OCI-M1 (cell line): ENCODE measurements around the gene MEGF8.

Source experiments
- DNase-seq: peaks from one replicate; lab custom pipeline; 2025; lab: John Stamatoyannopoulos, UW

MEGF8 gene

DNA sequence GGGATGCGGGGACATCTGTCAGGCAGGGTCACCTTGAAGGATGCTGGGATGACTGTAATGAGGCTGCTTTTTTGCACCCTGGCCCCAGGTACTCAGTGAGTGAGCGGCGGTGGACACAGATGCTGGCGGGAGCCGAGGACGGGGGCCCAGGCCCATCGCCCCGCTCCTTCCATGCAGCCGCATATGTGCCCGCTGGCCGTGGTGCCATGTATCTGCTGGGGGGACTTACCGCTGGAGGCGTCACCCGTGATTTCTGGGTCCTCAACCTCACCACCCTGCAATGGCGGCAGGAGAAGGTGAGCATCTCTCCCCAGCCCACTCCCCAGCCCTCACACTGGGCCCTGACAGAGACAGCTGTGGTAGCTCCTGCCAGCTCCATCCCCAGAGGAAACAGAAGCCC, 31.3 kb downstream of the MEGF8 start:
- DNase-seq, result no peak

- no peak for DNase-seq
Observed at GRCh38 chr19:42357290-42357689, 31.9 kb downstream of the MEGF8 start.

GRCh38 chr19:42360787-42361544, 35.5 kb downstream of the MEGF8 start:
- no peak for DNase-seq

DNA sequence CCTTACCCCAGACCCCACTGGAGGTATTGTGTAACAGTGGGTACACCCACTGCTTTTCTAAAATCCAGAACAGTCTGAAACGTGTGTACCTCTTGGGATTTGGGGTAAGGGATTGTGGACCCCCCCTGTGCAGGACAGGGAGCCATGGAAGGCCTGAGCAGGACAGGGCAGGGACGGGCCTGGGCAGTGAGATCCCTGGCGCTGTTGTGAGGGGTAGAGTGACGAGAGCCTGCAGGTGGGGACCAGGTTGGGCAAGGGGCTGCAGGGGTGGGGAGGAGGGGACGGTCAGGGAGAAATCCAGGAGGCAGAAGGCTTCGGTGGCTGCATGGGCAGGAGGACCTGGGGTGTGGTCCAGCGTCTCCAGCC, 36.1 kb downstream of the MEGF8 start:
- no peak for DNase-seq

DNA sequence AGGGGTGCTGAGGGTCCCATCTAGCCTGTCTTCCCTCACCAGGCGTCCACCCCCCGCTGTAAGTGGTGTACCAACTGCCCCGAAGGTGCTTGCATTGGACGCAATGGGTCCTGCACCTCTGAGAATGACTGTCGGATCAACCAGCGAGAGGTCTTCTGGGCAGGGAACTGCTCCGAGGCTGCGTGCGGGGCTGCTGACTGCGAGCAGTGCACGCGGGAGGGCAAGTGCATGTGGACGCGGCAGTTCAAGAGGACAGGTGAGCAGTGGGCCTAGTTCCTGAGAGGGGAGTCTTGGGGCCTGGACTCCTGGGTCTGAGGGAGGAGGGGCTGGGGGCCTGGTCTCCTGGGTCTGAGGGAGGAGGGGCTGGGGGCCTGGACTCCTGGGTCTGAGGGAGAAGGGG, 36.9 kb downstream of the MEGF8 start:
- DNase-seq, result no peak

- no peak for DNase-seq
Observed at GRCh38 chr19:42362891-42363440, 37.5 kb downstream of the MEGF8 start.

DNA sequence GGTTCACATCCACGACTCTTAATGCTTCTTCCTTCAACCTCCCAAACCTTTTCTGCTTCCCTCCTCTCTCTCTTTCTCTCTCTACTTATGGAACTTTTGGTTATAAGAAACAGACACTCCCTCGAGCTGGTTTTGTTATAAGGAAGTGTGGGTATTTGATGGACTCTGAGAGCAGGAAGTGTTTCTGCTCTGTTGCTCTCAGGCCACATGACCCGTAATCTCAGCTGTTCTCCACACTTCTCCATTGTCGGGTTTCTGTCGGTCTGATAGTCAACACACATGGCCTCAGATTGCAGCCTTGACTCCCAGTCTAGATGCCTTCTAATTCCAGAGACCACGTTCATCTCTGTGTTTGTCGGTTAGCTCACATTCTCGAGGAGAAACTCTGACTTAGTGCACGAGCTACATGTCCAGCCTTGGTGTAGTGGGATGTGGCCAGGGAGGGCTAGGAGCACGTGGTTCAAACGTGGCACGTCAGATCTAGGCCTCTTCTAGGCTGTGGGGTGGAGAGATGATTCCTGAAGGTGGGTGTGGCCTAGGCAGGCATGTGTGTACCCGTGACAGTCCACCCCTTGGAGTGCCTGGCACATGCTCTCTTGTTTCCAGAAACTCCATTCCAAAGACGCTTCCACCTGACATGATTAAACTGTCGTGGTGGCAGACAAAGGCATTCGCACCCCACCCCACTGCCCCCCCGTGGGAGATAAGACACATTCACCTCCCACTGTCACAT, 38.3 kb downstream of the MEGF8 start:
- peak; percentile 52 for DNase-seq

DNA sequence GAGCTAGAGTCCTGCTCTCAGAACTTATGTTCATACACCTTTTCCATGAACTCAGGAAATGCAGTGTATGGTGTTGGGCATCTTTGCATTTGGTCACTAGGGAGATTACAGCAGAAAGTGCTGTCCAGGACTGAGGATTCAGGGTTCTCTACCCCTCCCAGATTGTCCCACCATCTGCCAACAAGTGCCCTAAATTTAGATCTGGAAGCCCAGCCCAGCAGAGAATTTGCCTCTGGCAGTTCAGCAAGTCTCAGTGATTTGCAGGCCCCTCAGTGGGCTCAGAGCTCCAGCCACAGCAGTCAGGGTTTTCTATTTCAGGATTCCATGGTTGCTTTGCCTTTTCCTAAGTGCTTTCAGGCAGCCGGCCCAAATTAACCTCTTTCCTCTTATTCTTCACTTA, 41.2 kb downstream of the MEGF8 start:
- DNase-seq, result no peak

GRCh38 chr19:42367929-42368328, 42.5 kb downstream of the MEGF8 start:
- DNase-seq, result no peak

- DNase-seq, result no peak
Observed at GRCh38 chr19:42368360-42368759, 42.9 kb downstream of the MEGF8 start.

DNA sequence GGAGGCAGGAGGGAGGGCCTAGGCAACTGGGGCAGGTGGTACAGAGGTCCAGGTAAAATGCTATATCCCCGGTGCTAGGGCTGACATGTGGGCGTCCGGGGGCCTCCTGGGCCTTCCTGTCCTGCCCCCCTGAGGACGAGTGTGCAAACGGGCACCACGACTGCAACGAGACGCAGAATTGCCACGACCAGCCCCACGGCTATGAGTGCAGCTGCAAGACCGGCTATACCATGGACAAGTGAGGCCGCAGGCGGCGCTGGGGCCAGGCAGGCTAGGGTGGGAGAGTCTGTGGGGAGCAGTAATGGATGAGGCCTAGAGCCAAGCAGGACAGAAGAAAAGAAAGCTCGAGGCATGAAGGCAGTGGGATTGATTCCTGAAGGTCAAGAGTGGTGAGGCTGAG, 43.3 kb downstream of the MEGF8 start:
- DNase-seq, result no peak

DNA sequence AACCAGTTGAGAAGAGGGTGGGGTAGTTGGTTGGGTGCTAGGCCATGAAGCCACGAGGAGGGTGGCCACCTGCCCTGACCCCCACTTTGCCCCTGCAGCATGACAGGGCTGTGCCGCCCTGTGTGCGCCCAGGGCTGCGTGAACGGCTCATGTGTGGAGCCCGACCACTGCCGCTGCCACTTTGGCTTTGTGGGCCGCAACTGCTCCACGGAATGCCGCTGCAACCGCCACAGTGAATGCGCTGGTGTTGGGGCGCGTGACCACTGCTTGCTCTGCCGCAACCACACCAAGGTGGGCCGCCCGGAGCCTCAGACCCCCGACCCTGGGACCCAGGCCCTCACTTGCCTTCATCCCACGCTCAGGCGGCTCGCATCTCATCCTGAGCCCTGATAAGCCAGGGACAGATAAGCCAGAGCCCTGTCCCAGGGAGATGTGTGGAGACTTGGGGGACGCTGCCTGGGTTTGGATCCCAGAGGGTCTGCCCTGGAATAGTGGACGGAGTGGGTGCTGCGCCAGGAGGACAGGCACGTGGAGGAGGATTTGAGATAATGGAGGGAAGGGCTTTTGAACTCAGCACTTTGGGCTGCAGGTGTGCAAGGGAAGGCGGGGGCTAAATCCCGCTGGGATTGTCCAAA, 44.1 kb downstream of the MEGF8 start:
- DNase-seq, result no peak

- DNase-seq, result no peak
Observed at GRCh38 chr19:42370068-42370520, 44.7 kb downstream of the MEGF8 start.

GRCh38 chr19:42370626-42371175, 45.3 kb downstream of the MEGF8 start:
- no peak for DNase-seq

- no peak for DNase-seq
Observed at GRCh38 chr19:42374826-42375376, 49.5 kb downstream of the MEGF8 start.

- DNase-seq, result no peak
Observed at GRCh38 chr19:42375415-42376176, 50.2 kb downstream of the MEGF8 start.

GRCh38 chr19:42376177-42376555, 50.7 kb downstream of the MEGF8 start:
- DNase-seq, result no peak

GRCh38 chr19:42378225-42379215, 53.1 kb downstream of the MEGF8 start:
- no peak for DNase-seq

DNA sequence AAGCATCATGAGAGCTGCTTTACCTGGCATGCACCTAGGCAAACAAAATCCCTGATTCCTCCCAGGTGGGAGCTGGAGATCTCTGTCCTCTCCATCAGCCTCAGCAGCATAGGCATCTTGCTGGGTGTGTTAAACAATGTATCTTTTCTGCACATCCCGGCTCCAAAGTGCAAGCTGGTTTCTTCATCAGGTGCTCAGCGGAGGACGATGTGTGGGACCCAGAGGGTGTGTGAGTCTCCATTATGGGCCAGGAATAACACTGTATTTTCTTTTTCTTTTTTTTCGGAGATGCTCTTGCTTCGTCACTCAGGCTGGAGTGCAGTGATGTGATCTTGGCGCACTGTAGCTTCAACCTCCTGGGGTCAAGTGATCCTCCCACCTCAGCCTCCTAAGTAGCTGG, 54.7 kb downstream of the MEGF8 start:
- no peak for DNase-seq
